Glutamatergic neuron (in vitro differentiated cells): ENCODE measurements around the gene FNIP1. TPM values are rescaled to one million over a fixed set of nuclear protein-coding genes. Genes with fewer than 3 reads are reported as not detected.
"Not testable (repeated sequence)": the region's sequence is repeated elsewhere in the genome, so short reads cannot be mapped to it uniquely, and the experiment has no call there.

Experiments
- DNase-seq: peaks from one replicate; pipeline ENCODE4 v3.0.0; 2022
- H3K27ac Mint-ChIP-seq: one replicate; pipeline ENCODE4 v1.8.0; 2020; ENCODE audit warnings: mild to moderate bottlenecking, mixed read lengths, inconsistent platforms; ENCODE audit not compliant: unreplicated experiment
- H3K27me3 Mint-ChIP-seq: one replicate; pipeline ENCODE4 v1.8.0; 2020; ENCODE audit warnings: mild to moderate bottlenecking, moderate library complexity, mixed read lengths, inconsistent platforms; ENCODE audit not compliant: unreplicated experiment
- H3K36me3 Mint-ChIP-seq: one replicate; pipeline ENCODE4 v1.8.0; 2020; ENCODE audit warnings: mild to moderate bottlenecking, mixed read lengths, inconsistent platforms; ENCODE audit not compliant: unreplicated experiment
- H3K4me1 Mint-ChIP-seq: one replicate; pipeline ENCODE4 v1.8.0; 2020; ENCODE audit warnings: mild to moderate bottlenecking, low read depth, mixed read lengths, inconsistent platforms; ENCODE audit not compliant: unreplicated experiment
- H3K4me3 Mint-ChIP-seq: one replicate; pipeline ENCODE4 v1.8.0; 2020; ENCODE audit warnings: mild to moderate bottlenecking, mixed read lengths, inconsistent platforms; ENCODE audit not compliant: unreplicated experiment
- H3K9me3 Mint-ChIP-seq: one replicate; pipeline ENCODE4 v1.8.0; 2020; ENCODE audit warnings: mild to moderate bottlenecking, moderate library complexity, mixed read lengths, inconsistent platforms; ENCODE audit not compliant: unreplicated experiment
- CTCF ChIP-seq: fragments of 200-600 bp; sonication (generic); IDR thresholded peaks from one replicate; pipeline ENCODE4 v1.5.0; 2021; ENCODE audit not compliant: partially characterized antibody, unreplicated experiment
- total RNA-seq: library from RNA; stranded (reverse); fragmentation: NEBNext Ultra II Directional; extraction: Animal tissue kit (Norgen Biotek cat#: 25700); gene quantifications from one replicate; pipeline ENCODE4 v1.2.1, GENCODE V29; 2021; ENCODE audit not compliant: unreplicated experiment

Gene FNIP1
- total RNA-seq, 1 donor from 2014 or later: 23.2 TPM

GRCh38 chr5:131595088-131596033, 201.5 kb downstream of the FNIP1 start:
- Mint-ChIP-seq H3K4me3 (no peak overlapping the region), H3K27ac (no peak overlapping the region), H3K36me3 (peaks cover 23% of the 10 kb centered on the region), H3K9me3 (no peaks in the 10 kb centered on the region), H3K4me1 (no peaks in the 10 kb centered on the region), H3K27me3 (peaks cover 1% of the 10 kb centered on the region)
- no peak for TF ChIP-seq CTCF
- DNase-seq: no peak

- H3K36me3 Mint-ChIP-seq: peaks cover 23% of the 10 kb centered on the region
- no peak for DNase-seq
- TF ChIP-seq CTCF: no peak
- peaks cover 1% of the 10 kb centered on the region for H3K27me3 Mint-ChIP-seq
- H3K4me1 Mint-ChIP-seq: no peaks in the 10 kb centered on the region
- no peak overlapping the region for H3K27ac Mint-ChIP-seq
- H3K4me3 Mint-ChIP-seq: no peak overlapping the region
- H3K9me3 Mint-ChIP-seq: no peaks in the 10 kb centered on the region
These were observed 202.9 kb downstream of the FNIP1 start for GRCh38 chr5:131593921-131594320.

GRCh38 chr5:131593436-131593835, 203.4 kb downstream of the FNIP1 start:
- H3K27me3 Mint-ChIP-seq, H3K27ac Mint-ChIP-seq, H3K4me1 Mint-ChIP-seq, DNase-seq, H3K4me3 Mint-ChIP-seq, H3K9me3 Mint-ChIP-seq: not testable (repeated sequence)
- H3K36me3 Mint-ChIP-seq: peaks cover 23% of the 10 kb centered on the region

Other genes with a start within 250 kb of the FNIP1 start
- 278 TPM for gene RAPGEF6, start 161.8 kb downstream of the FNIP1 start, total RNA-seq
- gene MEIKIN, start 148.6 kb upstream of the FNIP1 start, total RNA-seq: not detected
- gene ACSL6, start 214.6 kb upstream of the FNIP1 start, total RNA-seq: 8.1 TPM